ENCODE data around the gene SH3RF3. TPM values are rescaled to one million over a fixed set of nuclear protein-coding genes. Genes with fewer than 3 reads are reported as not detected.

SH3RF3 gene
- total and polyA plus RNA-seq, 2 donors (not counting 1 experiment from before 2014, with no cell fraction given), result 8.3 to 10.1 TPM

DNA sequence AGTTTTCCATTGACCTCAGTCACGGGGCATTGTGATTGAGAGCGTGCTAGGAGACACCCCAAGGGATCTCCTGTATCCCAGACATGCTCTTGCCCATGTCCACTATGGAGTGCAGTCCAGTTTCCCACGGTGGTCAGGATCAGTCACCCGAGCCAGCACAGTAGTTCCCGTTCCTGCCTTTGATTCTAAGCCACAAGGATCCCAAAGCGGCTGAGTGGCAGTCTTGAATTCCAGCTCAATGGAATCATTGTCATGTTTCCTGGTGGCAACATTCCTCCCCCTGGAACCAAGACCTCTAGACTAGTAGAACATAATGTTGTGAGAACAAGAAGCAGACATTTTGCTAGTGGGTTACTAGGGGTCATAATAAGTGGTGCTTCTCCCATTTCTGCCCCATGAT is 330.5 kb downstream of the SH3RF3 start:
- peak in 1 of 2 donors; percentile 53 for DNase-seq (ENCODE audit: low read depth in 2 of 2)
- Histone ChIP-seq H3K9me3 (ENCODE audit: control insufficient read depth, insufficient read depth, low read depth, low read length) (no peaks in the 10 kb centered on the region), H3K79me2 (ENCODE audit: control insufficient read depth, insufficient read depth, low read length) (no peaks in the 10 kb centered on the region), H3K36me3 (ENCODE audit: control insufficient read depth, insufficient read depth, low read length) (peaks cover 5% of the 10 kb centered on the region), H3K27me3 (ENCODE audit: control insufficient read depth, insufficient read depth, low read length) (no peaks in the 10 kb centered on the region), H3K9ac (ENCODE audit: insufficient read depth, low read length) (no peak overlapping the region), H2AFZ (ENCODE audit: low read length) (no peak overlapping the region), H3K27ac (ENCODE audit: insufficient read depth, low read length) (no peak overlapping the region), H4K20me1 (ENCODE audit: control insufficient read depth, extremely low read depth, insufficient read depth, low read length) (no peaks in the 10 kb centered on the region), H3K4me3 (replicated peaks in 1 of 4; ENCODE audit: control extremely low read depth in 1 of 4, insufficient read depth in 1 of 4, low read depth in 3 of 4, low read length in 4 of 4) (no peak overlapping the region), H3K4me1 (ENCODE audit: control insufficient read depth, extremely low read depth, insufficient read depth, low read length) (no peaks in the 10 kb centered on the region), H3K4me2 (ENCODE audit: extremely low read depth, insufficient read depth, low read length) (no peak overlapping the region)
- no peak for TF ChIP-seq EZH2 (IDR thresholded peaks at IDR 0.05; ENCODE audit: low read length, missing control alignments)
- TF ChIP-seq, protein P1, sequence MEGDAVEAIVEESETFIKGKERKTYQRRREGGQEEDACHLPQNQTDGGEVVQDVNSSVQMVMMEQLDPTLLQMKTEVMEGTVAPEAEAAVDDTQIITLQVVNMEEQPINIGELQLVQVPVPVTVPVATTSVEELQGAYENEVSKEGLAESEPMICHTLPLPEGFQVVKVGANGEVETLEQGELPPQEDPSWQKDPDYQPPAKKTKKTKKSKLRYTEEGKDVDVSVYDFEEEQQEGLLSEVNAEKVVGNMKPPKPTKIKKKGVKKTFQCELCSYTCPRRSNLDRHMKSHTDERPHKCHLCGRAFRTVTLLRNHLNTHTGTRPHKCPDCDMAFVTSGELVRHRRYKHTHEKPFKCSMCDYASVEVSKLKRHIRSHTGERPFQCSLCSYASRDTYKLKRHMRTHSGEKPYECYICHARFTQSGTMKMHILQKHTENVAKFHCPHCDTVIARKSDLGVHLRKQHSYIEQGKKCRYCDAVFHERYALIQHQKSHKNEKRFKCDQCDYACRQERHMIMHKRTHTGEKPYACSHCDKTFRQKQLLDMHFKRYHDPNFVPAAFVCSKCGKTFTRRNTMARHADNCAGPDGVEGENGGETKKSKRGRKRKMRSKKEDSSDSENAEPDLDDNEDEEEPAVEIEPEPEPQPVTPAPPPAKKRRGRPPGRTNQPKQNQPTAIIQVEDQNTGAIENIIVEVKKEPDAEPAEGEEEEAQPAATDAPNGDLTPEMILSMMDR (conservative IDR thresholded peaks at IDR 0.05 in 1 of 2, IDR thresholded peaks at IDR 0.05 in 1 of 2; ENCODE audit: low read depth in 1 of 2, low read length in 2 of 2), result no peak

- TF ChIP-seq, protein P1 (conservative IDR thresholded peaks at IDR 0.05 in 1 of 2, IDR thresholded peaks at IDR 0.05 in 1 of 2; ENCODE audit: low read depth in 1 of 2, low read length in 2 of 2), result no peak
- no peak for TF ChIP-seq EZH2 (IDR thresholded peaks at IDR 0.05; ENCODE audit: low read length, missing control alignments)
- H3K4me3 ChIP-seq (replicated peaks in 1 of 4; ENCODE audit: control extremely low read depth in 1 of 4, insufficient read depth in 1 of 4, low read depth in 3 of 4, low read length in 4 of 4), result no peak overlapping the region
- H3K27me3 ChIP-seq (ENCODE audit: control insufficient read depth, insufficient read depth, low read length), result no peaks in the 10 kb centered on the region
- no peak overlapping the region for H3K4me2 ChIP-seq (ENCODE audit: extremely low read depth, insufficient read depth, low read length)
- no peaks in the 10 kb centered on the region for H3K79me2 ChIP-seq (ENCODE audit: control insufficient read depth, insufficient read depth, low read length)
- no peak overlapping the region for H3K27ac ChIP-seq (ENCODE audit: insufficient read depth, low read length)
- no peaks in the 10 kb centered on the region for H3K4me1 ChIP-seq (ENCODE audit: control insufficient read depth, extremely low read depth, insufficient read depth, low read length)
- no peaks in the 10 kb centered on the region for H4K20me1 ChIP-seq (ENCODE audit: control insufficient read depth, extremely low read depth, insufficient read depth, low read length)
- peaks cover 5% of the 10 kb centered on the region for H3K36me3 ChIP-seq (ENCODE audit: control insufficient read depth, insufficient read depth, low read length)
- no peak overlapping the region for H2AFZ ChIP-seq (ENCODE audit: low read length)
- H3K9me3 ChIP-seq (ENCODE audit: control insufficient read depth, insufficient read depth, low read depth, low read length), result no peaks in the 10 kb centered on the region
- no peak overlapping the region for H3K9ac ChIP-seq (ENCODE audit: insufficient read depth, low read length)
- peak in 1 of 2 donors; percentile 37 for DNase-seq (ENCODE audit: low read depth in 2 of 2)
Measured at GRCh38 chr2:109460553-109461324, 331.7 kb downstream of the SH3RF3 start.

DNA sequence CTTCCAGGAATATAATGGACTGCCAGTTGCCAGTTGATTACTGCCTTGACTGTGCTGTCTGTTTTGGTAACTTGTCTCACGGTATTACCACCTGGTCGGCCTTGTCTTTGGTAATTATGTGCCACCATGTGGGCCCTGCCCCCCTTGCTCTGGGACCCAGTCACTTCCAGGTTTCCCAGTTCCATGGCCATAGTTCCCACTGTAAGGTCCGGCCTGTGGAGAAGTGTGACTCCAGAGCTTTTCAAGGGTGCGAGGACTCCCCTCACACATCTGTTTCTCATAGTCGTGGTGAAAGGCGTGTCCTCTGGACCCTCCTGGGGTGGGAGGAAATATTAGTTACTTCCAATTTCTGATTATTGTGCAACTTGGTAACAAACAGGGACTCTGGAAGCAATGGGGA is 334.2 kb downstream of the SH3RF3 start:
- no peaks in the 10 kb centered on the region for H3K4me1 ChIP-seq (ENCODE audit: control insufficient read depth, extremely low read depth, insufficient read depth, low read length)
- no peak for DNase-seq (ENCODE audit: low read depth in 2 of 2)
- no peak overlapping the region for H3K4me3 ChIP-seq (replicated peaks in 1 of 4; ENCODE audit: control extremely low read depth in 1 of 4, insufficient read depth in 1 of 4, low read depth in 3 of 4, low read length in 4 of 4)
- H2AFZ ChIP-seq (ENCODE audit: low read length), result no peak overlapping the region
- no peak overlapping the region for H3K27ac ChIP-seq (ENCODE audit: insufficient read depth, low read length)
- H3K27me3 ChIP-seq (ENCODE audit: control insufficient read depth, insufficient read depth, low read length), result no peaks in the 10 kb centered on the region
- H4K20me1 ChIP-seq (ENCODE audit: control insufficient read depth, extremely low read depth, insufficient read depth, low read length), result no peaks in the 10 kb centered on the region
- H3K79me2 ChIP-seq (ENCODE audit: control insufficient read depth, insufficient read depth, low read length), result no peaks in the 10 kb centered on the region
- no peaks in the 10 kb centered on the region for H3K36me3 ChIP-seq (ENCODE audit: control insufficient read depth, insufficient read depth, low read length)
- TF ChIP-seq, protein P1 (conservative IDR thresholded peaks at IDR 0.05 in 1 of 2, IDR thresholded peaks at IDR 0.05 in 1 of 2; ENCODE audit: low read depth in 1 of 2, low read length in 2 of 2), result no peak
- TF ChIP-seq EZH2 (IDR thresholded peaks at IDR 0.05; ENCODE audit: low read length, missing control alignments), result no peak
- no peaks in the 10 kb centered on the region for H3K9me3 ChIP-seq (ENCODE audit: control insufficient read depth, insufficient read depth, low read depth, low read length)
- no peak overlapping the region for H3K4me2 ChIP-seq (ENCODE audit: extremely low read depth, insufficient read depth, low read length)
- no peak overlapping the region for H3K9ac ChIP-seq (ENCODE audit: insufficient read depth, low read length)

Data from fibroblast of lung (primary cell).